ENCODE data around the gene LUZP1. TPM values are rescaled to one million over a fixed set of nuclear protein-coding genes. Genes with fewer than 3 reads are reported as not detected.

The LUZP1 gene
- total and polyA plus RNA-seq, 11 donors, result 6.1 to 42.3 (median 30.0) TPM

DNA sequence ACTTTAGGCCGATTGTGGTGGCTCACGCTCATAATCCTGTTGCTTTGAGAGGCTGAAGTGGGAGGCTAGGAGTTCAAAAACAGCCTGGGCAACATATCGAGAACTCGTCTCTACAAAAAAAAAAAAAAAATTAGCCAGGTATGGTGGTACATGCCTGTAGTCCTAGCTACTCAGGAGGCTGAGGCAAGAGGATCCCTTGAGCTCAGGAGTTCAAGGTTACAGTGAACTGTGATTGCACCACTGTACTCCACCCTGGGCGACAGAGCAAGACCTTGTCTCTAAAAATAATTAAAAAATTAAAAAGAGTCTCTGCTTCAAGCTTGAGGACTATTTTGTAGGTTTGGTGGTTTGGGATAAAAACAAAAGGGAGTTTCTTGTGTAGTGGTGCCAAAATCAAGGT, 128.1 kb downstream of the LUZP1 start:
- Histone ChIP-seq H3K4me3 (no peak overlapping the region), H3K9me3 (no peaks in the 10 kb centered on the region), H3K27me3 (no peaks in the 10 kb centered on the region), H3K36me3 (peaks cover 0 to 4% (median 0%) of the 10 kb centered on the region in 9 donors), H3K27ac (no peak overlapping the region), H3K4me1 (peaks cover 0 to 8% (median 0%) of the 10 kb centered on the region in 12 donors)
- intact Hi-C loops (cut with DNase I), result no loop called here
- TF ChIP-seq, protein P1, sequence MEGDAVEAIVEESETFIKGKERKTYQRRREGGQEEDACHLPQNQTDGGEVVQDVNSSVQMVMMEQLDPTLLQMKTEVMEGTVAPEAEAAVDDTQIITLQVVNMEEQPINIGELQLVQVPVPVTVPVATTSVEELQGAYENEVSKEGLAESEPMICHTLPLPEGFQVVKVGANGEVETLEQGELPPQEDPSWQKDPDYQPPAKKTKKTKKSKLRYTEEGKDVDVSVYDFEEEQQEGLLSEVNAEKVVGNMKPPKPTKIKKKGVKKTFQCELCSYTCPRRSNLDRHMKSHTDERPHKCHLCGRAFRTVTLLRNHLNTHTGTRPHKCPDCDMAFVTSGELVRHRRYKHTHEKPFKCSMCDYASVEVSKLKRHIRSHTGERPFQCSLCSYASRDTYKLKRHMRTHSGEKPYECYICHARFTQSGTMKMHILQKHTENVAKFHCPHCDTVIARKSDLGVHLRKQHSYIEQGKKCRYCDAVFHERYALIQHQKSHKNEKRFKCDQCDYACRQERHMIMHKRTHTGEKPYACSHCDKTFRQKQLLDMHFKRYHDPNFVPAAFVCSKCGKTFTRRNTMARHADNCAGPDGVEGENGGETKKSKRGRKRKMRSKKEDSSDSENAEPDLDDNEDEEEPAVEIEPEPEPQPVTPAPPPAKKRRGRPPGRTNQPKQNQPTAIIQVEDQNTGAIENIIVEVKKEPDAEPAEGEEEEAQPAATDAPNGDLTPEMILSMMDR (IDR thresholded peaks at IDR 0.05), result no peak
- no peak for TF ChIP-seq POLR2A (IDR thresholded peaks at IDR 0.05)
- DNase-seq (no peak), ATAC-seq (no peak)
- WGBS, 4 donors, result 96 to 98% (median 97%) methylated on average over 5 of the region's 5 CpGs

DNA sequence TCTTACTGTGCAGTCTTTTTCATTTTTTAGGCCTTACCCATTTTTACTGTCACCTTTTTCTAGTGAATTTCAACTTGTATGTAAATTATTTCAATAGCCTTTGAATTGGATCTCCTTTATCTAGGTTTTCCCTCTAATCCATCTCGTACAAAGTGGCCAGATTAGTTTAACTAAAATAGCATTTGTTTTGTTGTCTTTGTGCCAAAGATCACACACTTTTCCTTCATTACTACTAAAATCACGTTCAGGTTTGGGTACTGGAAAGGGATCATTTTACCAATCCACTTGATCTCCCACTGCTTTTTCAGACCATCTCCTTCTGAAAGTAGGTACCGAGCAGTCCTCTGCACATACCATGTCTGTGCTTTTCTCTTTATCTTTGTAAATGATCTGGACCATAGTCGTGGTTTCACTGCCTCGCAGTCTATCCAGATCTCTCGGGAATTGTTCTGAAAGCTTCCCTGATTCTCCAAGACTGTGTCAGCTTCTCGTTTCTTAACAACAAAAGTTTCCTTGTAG, 129.3 kb downstream of the LUZP1 start:
- WGBS, 4 donors, result 45 to 55% (median 47%) methylated on average over 7 of the region's 7 CpGs
- H3K27ac ChIP-seq, result no peak overlapping the region
- no peaks in the 10 kb centered on the region for H3K27me3 ChIP-seq
- DNase-seq (no peak), ATAC-seq (no peak)
- peaks cover 0 to 8% (median 0%) of the 10 kb centered on the region in 12 donors for H3K4me1 ChIP-seq
- no peak overlapping the region for H3K4me3 ChIP-seq
- intact Hi-C loops (cut with DNase I), result no loop called here
- no peaks in the 10 kb centered on the region for H3K9me3 ChIP-seq
- no peak for TF ChIP-seq POLR2A (IDR thresholded peaks at IDR 0.05)
- TF ChIP-seq, protein P1 (IDR thresholded peaks at IDR 0.05), result no peak
- H3K36me3 ChIP-seq, result peaks cover 0 to 1% (median 0%) of the 10 kb centered on the region in 9 donors

DNA sequence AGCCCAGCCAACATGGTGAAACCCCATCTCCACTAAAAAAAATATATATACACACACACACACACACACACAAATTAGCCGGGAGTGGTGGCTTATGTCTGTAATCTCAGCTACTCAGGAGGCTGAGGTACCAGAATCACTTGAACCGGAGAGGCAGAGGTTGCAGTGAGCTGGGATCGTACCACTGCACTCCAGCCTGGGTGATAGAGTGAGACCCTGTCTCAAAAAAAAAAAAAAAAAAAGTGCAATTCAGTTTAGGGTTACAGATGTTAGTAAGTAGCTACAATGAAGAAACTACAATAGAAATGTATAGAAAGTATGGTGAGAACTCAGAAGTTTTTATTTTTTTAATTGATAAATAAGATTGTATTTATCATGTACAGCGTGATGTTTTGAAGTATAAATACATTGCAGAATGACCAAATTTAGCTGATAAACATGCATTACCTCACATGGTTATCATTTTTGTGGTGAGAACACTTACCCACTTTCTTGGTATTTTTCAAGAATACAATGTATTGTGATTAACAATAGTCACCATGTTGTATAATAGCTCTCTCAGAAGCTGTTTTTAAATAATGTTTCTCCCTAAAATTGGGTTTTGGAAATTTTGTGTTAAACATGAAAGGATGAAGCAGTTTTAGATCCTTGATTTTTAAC, 131.4 kb downstream of the LUZP1 start:
- H3K4me3 ChIP-seq, result no peak overlapping the region
- TF ChIP-seq POLR2A (IDR thresholded peaks at IDR 0.05), result no peak
- TF ChIP-seq, protein P1 (IDR thresholded peaks at IDR 0.05), result no peak
- ATAC-seq (no peak), DNase-seq (no peak)
- H3K4me1 ChIP-seq, result peaks cover 0 to 10% (median 0%) of the 10 kb centered on the region in 12 donors
- H3K36me3 ChIP-seq, result no peaks in the 10 kb centered on the region
- H3K27me3 ChIP-seq, result no peaks in the 10 kb centered on the region
- H3K9me3 ChIP-seq, result no peaks in the 10 kb centered on the region
- intact Hi-C loops (cut with DNase I), result no loop called here
- WGBS, 4 donors, result 83 to 94% (median 92%) methylated on average over 4 of the region's 4 CpGs
- no peak overlapping the region for H3K27ac ChIP-seq

DNA sequence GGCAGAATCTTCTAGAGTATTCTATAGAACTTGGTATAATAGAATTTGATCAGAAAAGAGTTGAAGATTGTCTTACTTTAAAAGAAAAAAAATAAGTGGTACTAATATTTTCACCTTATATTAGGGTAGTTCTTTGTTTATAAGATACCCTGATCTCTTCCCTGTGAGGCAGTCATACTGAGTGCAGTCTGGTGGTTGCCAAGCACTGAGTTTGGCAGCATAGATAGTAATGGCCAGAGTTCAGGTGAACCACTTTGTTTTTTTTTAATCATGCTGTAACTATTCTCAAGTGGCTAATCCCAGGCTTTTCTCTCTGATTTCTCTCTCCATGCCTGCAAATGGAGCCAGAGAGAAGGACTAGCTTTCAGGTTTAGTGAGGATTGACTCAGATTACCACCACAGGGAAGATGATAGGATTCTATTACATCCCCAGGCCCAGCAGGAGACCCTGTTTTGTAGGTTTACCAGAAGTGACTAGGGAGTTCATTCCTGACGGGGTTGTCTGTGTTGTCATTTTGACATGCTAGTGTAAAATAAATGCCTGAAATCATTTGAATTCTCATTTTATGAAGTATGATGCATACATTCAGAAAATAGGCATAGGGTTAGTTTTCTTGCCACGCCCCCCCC, 132.7 kb downstream of the LUZP1 start:
- Histone ChIP-seq H3K4me3 (no peak overlapping the region), H3K4me1 (peaks cover 0 to 10% (median 0%) of the 10 kb centered on the region in 12 donors), H3K36me3 (peaks cover 0 to 8% (median 0%) of the 10 kb centered on the region in 9 donors), H3K27ac (no peak overlapping the region), H3K27me3 (no peaks in the 10 kb centered on the region), H3K9me3 (no peaks in the 10 kb centered on the region)
- DNase-seq, result no peak
- WGBS, 4 donors, result 83 to 91% (median 90%) methylated on average over 2 of the region's 2 CpGs
- ATAC-seq, result no peak
- intact Hi-C loops (cut with DNase I), result no loop called here
- no peak for TF ChIP-seq POLR2A (IDR thresholded peaks at IDR 0.05)
- TF ChIP-seq, protein P1 (IDR thresholded peaks at IDR 0.05), result no peak
